Measurements from ENCODE around the gene RNF149. TPM values are rescaled to one million over a fixed set of nuclear protein-coding genes. Genes with fewer than 3 reads are reported as not detected.

Gene RNF149
- total RNA-seq, 1 donor from 2014 or later = 120 TPM

DNA sequence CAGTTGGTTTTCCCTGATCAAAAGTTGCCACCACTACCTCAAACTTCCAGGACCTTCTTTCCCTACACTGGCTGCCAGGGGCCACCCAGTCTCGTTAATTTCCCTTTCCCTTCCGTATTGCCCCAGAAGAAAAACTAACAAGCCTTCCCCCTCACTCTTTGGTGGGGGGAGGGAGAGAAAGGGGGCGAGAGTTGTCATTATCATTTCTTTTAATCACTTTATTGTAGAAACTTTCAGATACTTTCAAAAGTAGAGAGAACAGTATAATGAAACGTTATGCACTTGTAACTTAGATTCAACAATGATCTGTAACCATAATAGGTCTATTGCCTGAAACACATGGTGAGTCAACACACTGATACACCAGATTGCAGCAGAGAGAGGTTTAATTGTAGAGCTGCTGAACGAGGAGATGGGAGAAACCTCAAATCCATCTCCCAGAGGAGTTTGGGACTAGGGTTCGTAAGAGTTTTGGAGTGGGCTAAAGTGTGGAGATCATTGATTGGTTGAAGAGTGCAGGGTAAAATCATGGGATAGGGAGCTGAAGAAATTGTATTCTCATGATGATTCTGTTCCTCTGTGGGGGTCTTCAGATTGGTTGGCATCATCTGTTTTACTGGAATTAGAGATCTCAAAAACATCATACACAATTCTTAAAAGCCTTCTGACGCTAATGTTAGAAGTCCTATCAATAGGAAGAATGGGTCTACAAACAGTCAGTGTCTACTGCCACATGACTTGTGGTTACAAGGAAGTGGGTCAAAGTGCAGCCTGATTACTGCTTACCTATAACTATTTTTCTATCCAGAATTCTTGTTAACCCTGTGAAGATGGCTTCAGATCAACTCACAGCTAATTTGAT is 2.6 kb upstream of the RNF149 start:
- DNase-seq (ENCODE audit: low read depth) = peak; percentile 67
- no peaks in the 10 kb centered on the region for H3K27me3 ChIP-seq (ENCODE audit: control insufficient read depth, insufficient read depth, low read length)
- H3K4me3 ChIP-seq (ENCODE audit: low read depth, low read length) = no peak overlapping the region
- FAIRE-seq = no peak
- TF ChIP-seq, protein P1, sequence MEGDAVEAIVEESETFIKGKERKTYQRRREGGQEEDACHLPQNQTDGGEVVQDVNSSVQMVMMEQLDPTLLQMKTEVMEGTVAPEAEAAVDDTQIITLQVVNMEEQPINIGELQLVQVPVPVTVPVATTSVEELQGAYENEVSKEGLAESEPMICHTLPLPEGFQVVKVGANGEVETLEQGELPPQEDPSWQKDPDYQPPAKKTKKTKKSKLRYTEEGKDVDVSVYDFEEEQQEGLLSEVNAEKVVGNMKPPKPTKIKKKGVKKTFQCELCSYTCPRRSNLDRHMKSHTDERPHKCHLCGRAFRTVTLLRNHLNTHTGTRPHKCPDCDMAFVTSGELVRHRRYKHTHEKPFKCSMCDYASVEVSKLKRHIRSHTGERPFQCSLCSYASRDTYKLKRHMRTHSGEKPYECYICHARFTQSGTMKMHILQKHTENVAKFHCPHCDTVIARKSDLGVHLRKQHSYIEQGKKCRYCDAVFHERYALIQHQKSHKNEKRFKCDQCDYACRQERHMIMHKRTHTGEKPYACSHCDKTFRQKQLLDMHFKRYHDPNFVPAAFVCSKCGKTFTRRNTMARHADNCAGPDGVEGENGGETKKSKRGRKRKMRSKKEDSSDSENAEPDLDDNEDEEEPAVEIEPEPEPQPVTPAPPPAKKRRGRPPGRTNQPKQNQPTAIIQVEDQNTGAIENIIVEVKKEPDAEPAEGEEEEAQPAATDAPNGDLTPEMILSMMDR (IDR thresholded peaks at IDR 0.05; ENCODE audit: insufficient read depth, low read length, severe bottlenecking) = no peak
- no peaks in the 10 kb centered on the region for H3K36me3 ChIP-seq (ENCODE audit: control insufficient read depth, insufficient read depth, low read length)

DNA sequence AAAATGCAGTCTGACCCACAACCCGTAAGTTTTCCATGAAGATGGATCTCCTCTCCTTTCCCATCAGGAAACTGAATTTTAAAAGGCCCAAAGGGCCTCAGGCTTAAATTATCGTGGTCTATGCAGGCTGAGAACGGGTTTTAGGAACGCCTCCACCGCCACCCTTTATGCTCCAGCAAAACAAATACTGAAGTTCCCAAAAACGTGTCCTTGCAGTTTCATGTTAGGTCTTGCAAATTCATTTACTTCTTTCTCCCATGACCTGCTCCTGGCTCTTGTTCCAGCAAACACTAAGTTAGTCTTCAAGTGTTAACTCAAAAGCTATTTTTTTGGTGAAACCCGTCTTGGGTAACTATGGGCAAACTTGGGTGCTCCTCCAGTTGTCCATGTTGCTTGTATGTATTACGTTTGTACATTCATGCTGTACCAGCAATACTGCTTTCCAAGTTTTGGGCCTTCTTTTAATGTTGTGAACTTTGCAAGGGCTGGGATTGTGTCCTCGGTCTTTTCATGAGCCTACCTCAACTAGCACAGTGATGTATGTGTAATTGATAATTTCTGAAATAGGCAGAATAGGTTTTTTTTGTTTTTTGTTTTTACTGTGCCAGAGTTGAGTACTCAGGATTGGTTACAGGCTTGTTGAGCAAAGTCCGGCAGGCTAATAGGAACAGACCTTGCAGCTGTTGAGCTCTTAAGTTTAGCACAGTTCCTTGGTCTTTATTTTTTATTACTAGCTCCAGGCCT is 1.8 kb upstream of the RNF149 start:
- TF ChIP-seq, protein P1 (IDR thresholded peaks at IDR 0.05; ENCODE audit: insufficient read depth, low read length, severe bottlenecking) = no peak

DNA sequence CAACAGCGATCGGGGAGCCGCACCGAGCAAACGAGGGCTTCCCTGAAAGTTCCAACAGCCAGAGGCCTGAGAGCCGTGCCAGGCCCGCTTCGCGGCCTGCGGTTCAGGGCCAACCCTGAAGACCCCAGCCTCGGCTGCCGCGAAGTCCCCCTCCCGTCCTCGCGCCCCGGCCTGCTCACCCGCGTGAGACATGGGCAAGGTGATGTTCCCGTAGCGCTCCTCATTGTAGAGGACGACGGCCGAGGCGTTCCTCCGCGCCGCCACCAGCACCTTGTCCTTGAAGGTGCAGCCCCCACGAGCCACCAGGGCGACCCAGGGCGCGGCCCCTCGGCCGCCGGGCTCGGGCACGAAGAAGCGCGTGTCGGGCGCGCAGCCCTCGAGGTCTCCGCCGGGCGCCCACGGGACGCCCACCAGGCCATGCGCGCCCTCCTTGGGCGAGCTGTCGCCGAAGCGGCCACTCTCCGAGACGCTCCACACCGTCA is 510 bp downstream of the RNF149 start:
- DNase-seq (ENCODE audit: low read depth) (no peak), FAIRE-seq (no peak)
- H3K4me3 ChIP-seq (ENCODE audit: low read depth, low read length) = peak overlapping the region; percentile 88
- no peaks in the 10 kb centered on the region for H3K27me3 ChIP-seq (ENCODE audit: control insufficient read depth, insufficient read depth, low read length)
- H3K36me3 ChIP-seq (ENCODE audit: control insufficient read depth, insufficient read depth, low read length) = no peaks in the 10 kb centered on the region
- TF ChIP-seq, protein P1 (IDR thresholded peaks at IDR 0.05; ENCODE audit: insufficient read depth, low read length, severe bottlenecking) = no peak

More for the DNA sequence above, 1.8 kb upstream of the RNF149 start:
- H3K4me3 ChIP-seq (ENCODE audit: low read depth, low read length) = no peak overlapping the region
- FAIRE-seq (no peak), DNase-seq (ENCODE audit: low read depth) (peak; percentile 30)
- no peaks in the 10 kb centered on the region for H3K27me3 ChIP-seq (ENCODE audit: control insufficient read depth, insufficient read depth, low read length)
- H3K36me3 ChIP-seq (ENCODE audit: control insufficient read depth, insufficient read depth, low read length) = no peaks in the 10 kb centered on the region

DNA sequence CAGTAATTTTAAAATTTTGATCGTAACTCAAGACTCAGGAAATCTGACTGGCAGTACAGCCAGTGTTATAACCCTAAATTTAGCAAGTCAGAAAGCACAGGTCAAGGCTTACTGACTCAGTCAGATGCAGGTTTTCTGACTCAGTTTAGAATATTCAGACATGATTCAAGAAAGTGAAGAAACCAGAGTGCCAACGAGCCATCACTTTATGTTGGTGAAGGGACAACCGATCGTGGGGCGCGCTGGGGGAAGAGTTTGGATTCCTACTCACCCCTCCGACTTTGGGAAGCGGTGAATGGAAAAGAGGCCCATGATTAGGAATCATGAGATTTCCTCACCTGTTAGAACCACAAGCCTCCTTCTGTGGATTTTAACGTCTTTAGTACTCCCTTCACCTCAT is 998 bp downstream of the RNF149 start:
- H3K36me3 ChIP-seq (ENCODE audit: control insufficient read depth, insufficient read depth, low read length) = no peaks in the 10 kb centered on the region
- DNase-seq (ENCODE audit: low read depth) (peak; percentile 68), FAIRE-seq (no peak)
- H3K4me3 ChIP-seq (ENCODE audit: low read depth, low read length) = peak overlapping the region; percentile 88
- no peaks in the 10 kb centered on the region for H3K27me3 ChIP-seq (ENCODE audit: control insufficient read depth, insufficient read depth, low read length)
- TF ChIP-seq, protein P1 (IDR thresholded peaks at IDR 0.05; ENCODE audit: insufficient read depth, low read length, severe bottlenecking) = no peak

DNA sequence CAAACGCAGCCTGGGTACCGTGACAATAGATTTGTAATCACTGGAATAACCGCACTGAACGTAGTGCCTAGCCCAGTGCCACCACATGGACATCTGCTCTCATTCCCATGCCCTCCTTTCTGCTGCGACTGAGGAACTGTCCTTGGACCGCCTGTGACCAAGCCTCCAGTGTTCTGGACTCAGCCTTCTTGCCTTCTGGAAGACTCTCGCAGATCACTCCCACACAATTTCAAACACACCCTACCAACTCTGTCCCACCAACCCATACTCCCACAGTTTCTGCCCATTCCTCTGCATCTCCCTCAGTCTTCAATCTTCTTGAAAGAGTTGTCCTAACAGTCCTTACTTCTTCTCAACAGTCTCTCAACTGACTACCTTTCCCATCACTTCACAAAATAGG is 2.1 kb downstream of the RNF149 start:
- TF ChIP-seq, protein P1 (IDR thresholded peaks at IDR 0.05; ENCODE audit: insufficient read depth, low read length, severe bottlenecking) = no peak
- H3K4me3 ChIP-seq (ENCODE audit: low read depth, low read length) = peak overlapping the region; percentile 88
- FAIRE-seq (no peak), DNase-seq (ENCODE audit: low read depth) (peak; percentile 17)
- no peaks in the 10 kb centered on the region for H3K27me3 ChIP-seq (ENCODE audit: control insufficient read depth, insufficient read depth, low read length)
- no peaks in the 10 kb centered on the region for H3K36me3 ChIP-seq (ENCODE audit: control insufficient read depth, insufficient read depth, low read length)
